GM12892 (cell line): Measurements from ENCODE around the gene LILRA2.

Experiments
- POLR2A ChIP-seq: IDR thresholded peaks from 2 replicates; pipeline ENCODE4 v1.6.1; 2011; ENCODE audit warnings: low read depth, low read length, control low read depth
- POLR2AphosphoS5 ChIP-seq: IDR thresholded peaks from 2 replicates; pipeline ENCODE4 v1.6.1; 2011; ENCODE audit warnings: low read depth, low read length, control low read depth
- TAF1 ChIP-seq: IDR thresholded peaks from 2 replicates; pipeline ENCODE4 v1.6.1; 2011; ENCODE audit warnings: low read depth, mild to moderate bottlenecking, control low read depth, low read length, borderline replicate concordance

GRCh38 chr19:54614726-54615125 lies 41.1 kb downstream of the LILRA2 start:
- TF ChIP-seq POLR2A (no peak), TAF1 (no peak), POLR2AphosphoS5 (no peak)
